ENCODE data around the gene SLC22A15. TPM values are rescaled to one million over a fixed set of nuclear protein-coding genes. Genes with fewer than 3 reads are reported as not detected.

SLC22A15 gene
- polyA plus RNA-seq, 3 donors = 3.2 to 33.4 (median 4.5) TPM

DNA sequence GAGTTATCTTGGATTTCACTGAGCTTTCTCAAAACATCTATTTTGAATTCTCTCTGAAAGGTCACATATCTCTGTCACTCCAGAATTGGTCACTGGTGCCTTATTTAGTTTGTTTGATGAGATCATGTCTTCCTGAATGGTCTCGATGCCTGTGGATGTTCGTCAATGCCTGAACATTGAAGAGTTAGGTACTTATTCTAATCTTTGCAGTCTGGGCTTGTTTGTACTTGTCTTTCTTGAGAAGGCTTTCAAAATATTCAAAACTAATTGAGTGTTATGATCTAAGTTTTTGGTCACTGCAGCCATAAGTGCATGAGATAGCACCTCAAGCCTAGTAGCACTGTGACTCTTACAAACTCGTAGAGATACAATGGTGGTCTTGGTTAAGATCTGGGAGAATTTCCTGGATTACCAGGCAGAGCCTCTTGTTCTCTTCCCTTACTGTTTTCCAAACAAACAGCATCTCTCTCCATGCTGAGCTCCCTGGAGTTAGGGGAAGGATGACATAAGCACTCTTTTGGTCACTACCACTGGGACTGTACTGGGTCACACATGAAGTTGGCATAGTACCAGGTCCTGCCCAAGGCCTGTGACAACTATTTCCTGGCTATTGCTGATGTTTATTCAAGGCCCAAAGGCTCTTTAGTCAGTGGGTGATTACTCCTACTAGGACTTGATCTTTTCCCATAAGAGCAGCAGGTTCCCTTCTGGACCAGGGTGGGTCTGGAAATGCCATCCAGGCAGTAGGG lies 25.6 kb downstream of the SLC22A15 start:
- Mint-ChIP-seq H3K27ac (peak overlapping the region in 6 of 7 donors; percentile 36 to 83 (median 76)), H3K36me3 (peaks cover 64 to 90% of the 10 kb centered on the region in 2 donors), H3K27me3 (ENCODE audit: low read depth in 3 of 3) (no peaks in the 10 kb centered on the region), H3K4me1 (peaks cover 53% of the 10 kb centered on the region), H3K4me3 (no peak overlapping the region), H3K9me3 (peaks cover 9 to 20% (median 17%) of the 10 kb centered on the region in 7 donors)
- H3K9ac ChIP-seq (ENCODE audit: insufficient read depth, low read length, poor library complexity, severe bottlenecking) = no peak overlapping the region
- H3K4me2 ChIP-seq (replicated peaks; ENCODE audit: extremely low read depth, low read length, poor library complexity, severe bottlenecking) = no peak overlapping the region
- peaks cover 32 to 91% of the 10 kb centered on the region in 2 donors for H3K36me3 ChIP-seq (replicated peaks in 1 of 2; ENCODE audit: control insufficient read depth in 1 of 2, insufficient read depth in 2 of 2, low read length in 2 of 2)
- H4K20me1 ChIP-seq (ENCODE audit: insufficient read depth, low read length) = peaks cover 98% of the 10 kb centered on the region
- TF ChIP-seq, protein P1, sequence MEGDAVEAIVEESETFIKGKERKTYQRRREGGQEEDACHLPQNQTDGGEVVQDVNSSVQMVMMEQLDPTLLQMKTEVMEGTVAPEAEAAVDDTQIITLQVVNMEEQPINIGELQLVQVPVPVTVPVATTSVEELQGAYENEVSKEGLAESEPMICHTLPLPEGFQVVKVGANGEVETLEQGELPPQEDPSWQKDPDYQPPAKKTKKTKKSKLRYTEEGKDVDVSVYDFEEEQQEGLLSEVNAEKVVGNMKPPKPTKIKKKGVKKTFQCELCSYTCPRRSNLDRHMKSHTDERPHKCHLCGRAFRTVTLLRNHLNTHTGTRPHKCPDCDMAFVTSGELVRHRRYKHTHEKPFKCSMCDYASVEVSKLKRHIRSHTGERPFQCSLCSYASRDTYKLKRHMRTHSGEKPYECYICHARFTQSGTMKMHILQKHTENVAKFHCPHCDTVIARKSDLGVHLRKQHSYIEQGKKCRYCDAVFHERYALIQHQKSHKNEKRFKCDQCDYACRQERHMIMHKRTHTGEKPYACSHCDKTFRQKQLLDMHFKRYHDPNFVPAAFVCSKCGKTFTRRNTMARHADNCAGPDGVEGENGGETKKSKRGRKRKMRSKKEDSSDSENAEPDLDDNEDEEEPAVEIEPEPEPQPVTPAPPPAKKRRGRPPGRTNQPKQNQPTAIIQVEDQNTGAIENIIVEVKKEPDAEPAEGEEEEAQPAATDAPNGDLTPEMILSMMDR (IDR thresholded peaks at IDR 0.05) = no peak
- no peak overlapping the region for H3K4me3 ChIP-seq (replicated peaks in 1 of 3; ENCODE audit: low read depth in 2 of 3, low read length in 3 of 3)
- H2AFZ ChIP-seq (ENCODE audit: insufficient read depth, low read depth, low read length, poor library complexity, severe bottlenecking) = no peak overlapping the region
- peaks cover 100% of the 10 kb centered on the region for H3K79me2 ChIP-seq (ENCODE audit: insufficient read depth, low read length)
- peaks cover 0 to 16% of the 10 kb centered on the region in 2 donors for H3K9me3 ChIP-seq (replicated peaks in 1 of 2; ENCODE audit: control insufficient read depth in 1 of 2, insufficient read depth in 1 of 2, low read length in 2 of 2)
- H3K4me1 ChIP-seq (ENCODE audit: control insufficient read depth in 1 of 2, insufficient read depth in 2 of 2, low read length in 2 of 2) = peaks cover 35 to 46% of the 10 kb centered on the region in 2 donors
- no CpG with 5 or more reads among the region's 3 CpGs for WGBS (ENCODE audit: insufficient coverage)
- DNase-seq = no peak
- intact Hi-C loops (cut with micrococcal nuclease) = no loop called here
- H3K27me3 ChIP-seq (ENCODE audit: control insufficient read depth in 2 of 2, insufficient read depth in 2 of 2, low read length in 2 of 2) = no peaks in the 10 kb centered on the region
- peak overlapping the region in 1 of 2 donors; percentile 73 for H3K27ac ChIP-seq (ENCODE audit: low read depth in 1 of 2, low read length in 2 of 2)

DNA sequence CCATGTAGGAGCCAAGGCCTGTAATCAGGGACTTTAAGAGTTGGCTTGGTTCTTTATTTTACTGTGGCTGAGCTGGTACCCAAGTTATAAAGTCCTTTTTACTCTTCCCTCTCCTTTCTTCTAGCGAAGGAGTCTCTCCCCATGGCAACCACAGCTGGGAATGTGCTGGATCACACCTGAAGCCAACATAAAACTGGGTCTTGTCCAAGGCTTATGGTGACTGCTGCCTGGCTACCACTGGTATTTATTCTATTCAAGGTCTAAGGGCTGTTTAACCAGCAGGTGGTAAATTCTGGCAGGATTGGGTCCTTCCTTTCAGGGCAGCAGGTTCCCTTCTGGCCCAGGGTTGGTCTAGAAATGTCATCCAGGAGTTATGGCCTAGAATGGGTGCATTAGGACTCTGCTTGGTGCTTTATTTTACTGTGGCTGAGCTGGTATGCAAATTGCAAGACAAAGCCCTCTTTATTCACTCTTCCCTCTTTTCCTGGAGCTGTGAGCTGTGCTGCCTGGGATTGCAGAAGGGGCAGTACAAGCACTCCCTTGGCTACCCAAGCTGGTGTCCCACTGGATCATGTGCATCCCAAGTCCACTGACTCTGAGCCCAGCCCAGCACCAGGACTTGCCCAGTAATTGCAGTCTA lies 26.6 kb downstream of the SLC22A15 start:
- no peaks in the 10 kb centered on the region for H3K27me3 ChIP-seq (ENCODE audit: control insufficient read depth in 2 of 2, insufficient read depth in 2 of 2, low read length in 2 of 2)
- H3K36me3 ChIP-seq (replicated peaks in 1 of 2; ENCODE audit: control insufficient read depth in 1 of 2, insufficient read depth in 2 of 2, low read length in 2 of 2) = peaks cover 33 to 91% of the 10 kb centered on the region in 2 donors
- peaks cover 0 to 6% of the 10 kb centered on the region in 2 donors for H3K9me3 ChIP-seq (replicated peaks in 1 of 2; ENCODE audit: control insufficient read depth in 1 of 2, insufficient read depth in 1 of 2, low read length in 2 of 2)
- peak overlapping the region in 1 of 3 experiments; percentile 17 for H3K4me3 ChIP-seq (replicated peaks in 1 of 3; ENCODE audit: low read depth in 2 of 3, low read length in 3 of 3)
- TF ChIP-seq, protein P1 (IDR thresholded peaks at IDR 0.05) = no peak
- peaks cover 63% of the 10 kb centered on the region for H3K4me1 Mint-ChIP-seq
- peaks cover 4 to 11% (median 7%) of the 10 kb centered on the region in 7 donors for H3K9me3 Mint-ChIP-seq
- peaks cover 58 to 88% of the 10 kb centered on the region in 2 donors for H3K36me3 Mint-ChIP-seq
- peaks cover 98% of the 10 kb centered on the region for H4K20me1 ChIP-seq (ENCODE audit: insufficient read depth, low read length)
- no peak overlapping the region for H2AFZ ChIP-seq (ENCODE audit: insufficient read depth, low read depth, low read length, poor library complexity, severe bottlenecking)
- DNase-seq = no peak
- no peak overlapping the region for H3K4me3 Mint-ChIP-seq
- H3K9ac ChIP-seq (ENCODE audit: insufficient read depth, low read length, poor library complexity, severe bottlenecking) = peak overlapping the region; percentile 1
- peak overlapping the region in 6 of 7 donors; percentile 36 to 83 (median 80) for H3K27ac Mint-ChIP-seq
- H3K79me2 ChIP-seq (ENCODE audit: insufficient read depth, low read length) = peaks cover 100% of the 10 kb centered on the region
- H3K27ac ChIP-seq (ENCODE audit: low read depth in 1 of 2, low read length in 2 of 2) = peak overlapping the region; percentile 22 to 73
- 100% methylated on average over 1 of the region's 1 CpG for WGBS (ENCODE audit: insufficient coverage)
- no peaks in the 10 kb centered on the region for H3K27me3 Mint-ChIP-seq (ENCODE audit: low read depth in 3 of 3)
- peak overlapping the region; percentile 32 for H3K4me2 ChIP-seq (replicated peaks; ENCODE audit: extremely low read depth, low read length, poor library complexity, severe bottlenecking)
- intact Hi-C loops (cut with micrococcal nuclease) = no loop called here
- H3K4me1 ChIP-seq (ENCODE audit: control insufficient read depth in 1 of 2, insufficient read depth in 2 of 2, low read length in 2 of 2) = peaks cover 44 to 56% of the 10 kb centered on the region in 2 donors
